HepG2 (cell line): Measurements from ENCODE around the gene CASR. TPM values are rescaled to one million over a fixed set of nuclear protein-coding genes. Genes with fewer than 3 reads are reported as not detected.
A peak's percentile ranks its signal among the peaks of the same experiment; 100 is the strongest.

Source experiments
- ELF3 ChIP-seq: IDR thresholded peaks from 2 replicates; pipeline ENCODE4 v1.6.1; 2016; ENCODE audit warnings: missing genetic modification reagents, missing compliant biosample characterization
- MXD3 ChIP-seq: IDR thresholded peaks from 2 replicates; pipeline ENCODE4 v1.6.1; 2016; ENCODE audit warnings: mild to moderate bottlenecking, missing biosample characterization, missing genetic modification reagents
- NFAT5 ChIP-seq: sonication (generic); formaldehyde crosslinking; IDR thresholded peaks from 2 replicates; pipeline ENCODE4 v1.4.0; 2020; ENCODE audit warnings: missing genetic modification reagents
- NFYB ChIP-seq: sonication (generic); formaldehyde crosslinking; IDR thresholded peaks from 2 replicates; pipeline ENCODE4 v1.4.0; 2020; ENCODE audit warnings: missing genetic modification reagents
- NR2F2 ChIP-seq: IDR thresholded peaks from 2 replicates; pipeline ENCODE4 v1.6.1; 2012; ENCODE audit warnings: low read depth, inconsistent platforms, borderline replicate concordance
- ONECUT2 ChIP-seq: sonication (generic); formaldehyde crosslinking; IDR thresholded peaks from 2 replicates; pipeline ENCODE4 v1.4.0; 2020; ENCODE audit warnings: missing genetic modification reagents
- PHF21A ChIP-seq: sonication (generic); formaldehyde crosslinking; IDR thresholded peaks from 2 replicates; pipeline ENCODE4 v1.5.0; 2020; ENCODE audit warnings: mild to moderate bottlenecking, missing genetic modification reagents
- RXRB ChIP-seq: IDR thresholded peaks from 2 replicates; pipeline ENCODE4 v1.6.1; 2016; ENCODE audit warnings: borderline replicate concordance, missing genetic modification reagents, missing compliant biosample characterization
- SNAPC5 ChIP-seq: sonication (generic); formaldehyde crosslinking; IDR thresholded peaks from 2 replicates; pipeline ENCODE4 v1.8.1; 2023; ENCODE audit warnings: mild to moderate bottlenecking, missing genetic modification reagents, borderline replicate concordance
- ZBTB40 ChIP-seq, 2 experiments: fragments of 450-650 bp in 1 of 2; sonication (generic) in 1 of 2; formaldehyde crosslinking in 1 of 2; IDR thresholded peaks; 2 replicates each; pipeline versions ENCODE4 v1.6.1 to v1.8.0; 2016 to 2022; ENCODE audit warnings: antibody characterized with exemption in 1 of 2, mild to moderate bottlenecking in 1 of 2, missing genetic modification reagents in 1 of 2
- ZNF556 ChIP-seq: sonication (generic); formaldehyde crosslinking; IDR thresholded peaks from 2 replicates; pipeline ENCODE4 v1.4.0; 2020; ENCODE audit warnings: mild to moderate bottlenecking, missing genetic modification reagents, borderline replicate concordance
- ZNF75D ChIP-seq: sonication (generic); formaldehyde crosslinking; IDR thresholded peaks from 2 replicates; pipeline ENCODE4 v1.8.1; 2023; ENCODE audit warnings: missing genetic modification reagents, mild to moderate bottlenecking, borderline replicate concordance
- polyA plus RNA-seq, 8 experiments: library from polyadenylated mRNA; depleted of rRNA in 3 of 8; stranded (reverse) in 7 of 8; unstranded in 1 of 8; fragments of >200 nt; fragmentation: Illumina TruSeq in 4 of 8; extraction: Trizol in 4 of 8; gene quantifications; 2 replicates each; pipeline versions ENCODE4 v1.2.1 to v1.2.3, GENCODE V29; 2011 to 2016; ENCODE audit warnings: low read depth in 4 of 8, missing spikeins in 1 of 8, mixed read lengths in 1 of 8; ENCODE audit not compliant: insufficient read depth in 1 of 8
- total RNA-seq, 5 experiments: library from RNA; depleted of rRNA; stranded (reverse); fragments of >200 nt; fragmentation: Illumina TruSeq; extraction: Trizol; gene quantifications; 2 replicates each; pipeline ENCODE4 v1.2.3, GENCODE V29; 2016; ENCODE audit warnings: low read depth in 1 of 5

CASR gene
- total and polyA plus RNA-seq, 2 of the 13 experiments (the other 11 are each of a cell fraction or from before 2014, with no cell fraction given): not detected

- TF ChIP-seq ZBTB40 (IDR thresholded peaks at IDR 0.05) (no peak), ZBTB40 (CRISPR knock-in tag; IDR thresholded peaks at IDR 0.05) (peak; percentile 91; the same call in 1 of the 2 replicates), MXD3 (CRISPR knock-in tag) (no peak), PHF21A (CRISPR knock-in tag) (no peak), ELF3 (0 out of 2 replicates have a peak, but pooled peaks have one; percentile 10), ZNF556 (peak; percentile 51; the same call in 1 of the 2 replicates), NFYB (CRISPR knock-in tag) (no peak), NFAT5 (CRISPR knock-in tag) (no peak), RXRB (no peak), ONECUT2 (CRISPR knock-in tag) (0 out of 2 replicates have a peak, but pooled peaks have one; percentile 14), SNAPC5 (CRISPR knock-in tag) (0 out of 2 replicates have a peak, but pooled peaks have one; percentile 54), ZNF75D (CRISPR knock-in tag) (no peak), NR2F2 (no peak)
These were observed 122.6 kb downstream of the CASR start (continued) for GRCh38 chr3:122305818-122306621.
